Adrenal gland (tissue), 12 donors: Measurements from ENCODE around the gene TRIM24. TPM values are rescaled to one million over a fixed set of nuclear protein-coding genes. Genes with fewer than 3 reads are reported as not detected.

Source experiments
- DNase-seq, 7 donors: peaks; one replicate each; pipeline ENCODE4 v3.0.0-alpha.2; 2019 to 2020
- H3K27ac ChIP-seq, 5 donors: fragments of 200-600 bp; sonication (generic) in 4 of 5; 1 replicate in 3 of 5; 2 replicates in 2 of 5; pipeline versions ENCODE4 v1.5.1 to v1.8.0; 2016 to 2020; ENCODE audit warnings: mild to moderate bottlenecking in 1 of 5
- H3K27me3 ChIP-seq: fragments of 200-600 bp; 2 replicates; pipeline ENCODE4 v1.8.0; 2021
- H3K36me3 ChIP-seq, 2 donors: fragments of 200-600 bp; replicated peaks in 1 of 2; 1 replicate in 1 of 2; 2 replicates in 1 of 2; pipeline versions ENCODE4 v1.5.1 to v1.8.0; 2018 to 2022
- H3K4me1 ChIP-seq, 2 donors: fragments of 200-600 bp; replicated peaks in 1 of 2; 1 replicate in 1 of 2; 2 replicates in 1 of 2; pipeline versions ENCODE4 v1.5.1 to v1.8.0; 2018 to 2021
- H3K4me3 ChIP-seq, 4 donors: fragments of 200-600 bp; sonication (generic) in 3 of 4; one replicate each; pipeline ENCODE4 v1.5.1; 2016 to 2018
- H3K9me3 ChIP-seq, 3 donors: fragments of 200-600 bp; sonication (generic) in 1 of 3; replicated peaks in 1 of 3; 1 replicate in 2 of 3; 2 replicates in 1 of 3; pipeline versions ENCODE4 v1.5.1 to v1.8.0; 2016 to 2021
- POLR2A ChIP-seq, 2 donors: fragments of 450-650 bp; IDR thresholded peaks; one replicate each; pipeline ENCODE4 v1.6.1; 2017; ENCODE audit warnings: antibody characterized with exemption in 2 of 2, mild to moderate bottlenecking in 2 of 2, moderate library complexity in 1 of 2
- WGBS, 4 donors: extraction: QIAGEN DNeasy Blood & Tissue Kit in 2 of 4; methylation state at CpG; one replicate each; pipeline versions ENCODE4 v1.1.5 to v1.1.7; 2013 to 2017; 5-methylcytosine and 5-hydroxymethylcytosine counted together
- intact Hi-C, 2 donors: fragments of 100-400 bp; cut with DNase I; formaldehyde crosslinking; loops; one replicate each; pipeline versions ENCODE4 v1.14.1 to v1.15.0; 2022 to 2023
- polyA plus RNA-seq, 3 donors: library from polyadenylated mRNA; stranded (reverse); fragments of 200-250 nt in 2 of 3; fragments of 350-450 nt in 1 of 3; fragmentation: Illumina TruSeq in 1 of 3; extraction: RNeasy Lipid Tissue Mini Kit (QIAGEN cat#74804) in 1 of 3; gene quantifications; one replicate each; pipeline ENCODE4 v1.2.3, GENCODE V29; 2013 to 2014
- total RNA-seq, 9 donors: library from RNA; depleted of rRNA in 4 of 9; stranded (reverse); fragments of >200 nt in 4 of 9; fragments of 120-200 nt in 1 of 9; fragmentation: NEBNext Ultra II Directional in 1 of 9; extraction: Animal tissue kit (Norgen Biotek cat#: 25700) in 1 of 9; gene quantifications; one replicate each; pipeline versions ENCODE4 v1.1.0 to v1.2.4, GENCODE V29; 2013 to 2023
- TF ChIP-seq, protein P1 (sequence below), 6 experiments: fragments of 450-650 bp in 4 of 6; fragments of 200-600 bp in 2 of 6; sonication (generic) in 1 of 6; IDR thresholded peaks; 1 replicate in 5 of 6; 2 replicates in 1 of 6; pipeline versions ENCODE4 v1.5.1 to v1.8.0; 2016 to 2021; ENCODE audit warnings: antibody characterized with exemption in 6 of 6, mild to moderate bottlenecking in 2 of 6, moderate library complexity in 1 of 6
- donor health status: healthy with polysubstance abuse.
- donor health status: Bipolar disorder and iron deficiency.
- donor health status: DM: yes; HTN: yes; CAD: no.
- donor health status: DM: no; HTN: no; CAD: no.
- donor health status: DM: no; HTN: no; CAD: no.
- donor health status: DM: yes; HTN: yes; CAD: no.

Gene TRIM24
- total and polyA plus RNA-seq, 12 donors: 22.7 to 103 (median 59.4) TPM

GRCh38 chr7:138512885-138513284, 52.8 kb downstream of the TRIM24 start:
- TF ChIP-seq, protein P1, sequence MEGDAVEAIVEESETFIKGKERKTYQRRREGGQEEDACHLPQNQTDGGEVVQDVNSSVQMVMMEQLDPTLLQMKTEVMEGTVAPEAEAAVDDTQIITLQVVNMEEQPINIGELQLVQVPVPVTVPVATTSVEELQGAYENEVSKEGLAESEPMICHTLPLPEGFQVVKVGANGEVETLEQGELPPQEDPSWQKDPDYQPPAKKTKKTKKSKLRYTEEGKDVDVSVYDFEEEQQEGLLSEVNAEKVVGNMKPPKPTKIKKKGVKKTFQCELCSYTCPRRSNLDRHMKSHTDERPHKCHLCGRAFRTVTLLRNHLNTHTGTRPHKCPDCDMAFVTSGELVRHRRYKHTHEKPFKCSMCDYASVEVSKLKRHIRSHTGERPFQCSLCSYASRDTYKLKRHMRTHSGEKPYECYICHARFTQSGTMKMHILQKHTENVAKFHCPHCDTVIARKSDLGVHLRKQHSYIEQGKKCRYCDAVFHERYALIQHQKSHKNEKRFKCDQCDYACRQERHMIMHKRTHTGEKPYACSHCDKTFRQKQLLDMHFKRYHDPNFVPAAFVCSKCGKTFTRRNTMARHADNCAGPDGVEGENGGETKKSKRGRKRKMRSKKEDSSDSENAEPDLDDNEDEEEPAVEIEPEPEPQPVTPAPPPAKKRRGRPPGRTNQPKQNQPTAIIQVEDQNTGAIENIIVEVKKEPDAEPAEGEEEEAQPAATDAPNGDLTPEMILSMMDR (IDR thresholded peaks at IDR 0.05): no peak
- TF ChIP-seq POLR2A (IDR thresholded peaks at IDR 0.05): no peak
- Histone ChIP-seq H3K27ac (no peak overlapping the region), H3K27me3 (no peaks in the 10 kb centered on the region), H3K4me1 (peaks cover 8 to 10% of the 10 kb centered on the region in 2 donors), H3K36me3 (no peaks in the 10 kb centered on the region), H3K9me3 (no peaks in the 10 kb centered on the region), H3K4me3 (no peak overlapping the region)
- WGBS, 4 donors: 94 to 100% (median 98%) methylated on average over 1 of the region's 1 CpG
- intact Hi-C loops: no loop called here
- DNase-seq: no peak

DNA sequence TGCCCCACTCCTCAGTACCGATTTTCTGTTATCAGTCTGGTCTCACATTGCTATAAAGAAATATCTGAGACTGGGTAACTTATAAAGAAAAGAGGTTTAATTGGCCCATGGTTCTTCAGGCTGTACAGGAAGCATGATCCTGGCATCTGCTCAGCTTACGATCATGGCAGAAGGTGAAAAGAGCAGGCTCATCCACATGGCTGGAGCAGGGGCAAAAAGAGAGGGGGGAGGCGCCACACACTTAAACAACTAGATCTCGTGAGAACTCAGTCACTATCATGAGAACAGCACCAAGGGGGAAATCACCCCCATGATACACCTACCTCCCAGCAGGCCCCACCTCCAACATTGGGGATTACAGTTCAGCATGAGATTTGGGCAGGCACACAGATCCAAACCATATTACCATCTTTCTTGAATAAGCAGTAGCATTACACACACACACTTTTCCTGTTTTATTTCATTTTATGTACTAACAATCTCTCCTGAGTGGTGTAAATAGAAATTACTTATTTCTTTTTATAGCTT, 53.3 kb downstream of the TRIM24 start:
- no peak for TF ChIP-seq POLR2A (IDR thresholded peaks at IDR 0.05)
- TF ChIP-seq, protein P1 (IDR thresholded peaks at IDR 0.05): no peak
- intact Hi-C loops: no loop called here
- H3K4me3 ChIP-seq: no peak overlapping the region
- H3K27ac ChIP-seq: no peak overlapping the region
- peaks cover 6 to 8% of the 10 kb centered on the region in 2 donors for H3K4me1 ChIP-seq
- WGBS, 4 donors: 91 to 100% (median 97%) methylated on average over 4 of the region's 4 CpGs
- no peaks in the 10 kb centered on the region for H3K27me3 ChIP-seq
- no peaks in the 10 kb centered on the region for H3K36me3 ChIP-seq
- no peak for DNase-seq
- no peaks in the 10 kb centered on the region for H3K9me3 ChIP-seq

GRCh38 chr7:138514044-138514443, 54.0 kb downstream of the TRIM24 start:
- TF ChIP-seq, protein P1 (IDR thresholded peaks at IDR 0.05): no peak
- no peak for TF ChIP-seq POLR2A (IDR thresholded peaks at IDR 0.05)
- Histone ChIP-seq H3K36me3 (no peaks in the 10 kb centered on the region), H3K4me1 (peaks cover 6 to 8% of the 10 kb centered on the region in 2 donors), H3K4me3 (no peak overlapping the region), H3K27ac (peak overlapping the region in 1 of 5 donors; percentile 17), H3K9me3 (no peaks in the 10 kb centered on the region), H3K27me3 (no peaks in the 10 kb centered on the region)
- intact Hi-C loops: no loop called here
- no peak for DNase-seq
- WGBS, 4 donors: 42 to 46% (median 45%) methylated on average over 1 of the region's 1 CpG

DNA sequence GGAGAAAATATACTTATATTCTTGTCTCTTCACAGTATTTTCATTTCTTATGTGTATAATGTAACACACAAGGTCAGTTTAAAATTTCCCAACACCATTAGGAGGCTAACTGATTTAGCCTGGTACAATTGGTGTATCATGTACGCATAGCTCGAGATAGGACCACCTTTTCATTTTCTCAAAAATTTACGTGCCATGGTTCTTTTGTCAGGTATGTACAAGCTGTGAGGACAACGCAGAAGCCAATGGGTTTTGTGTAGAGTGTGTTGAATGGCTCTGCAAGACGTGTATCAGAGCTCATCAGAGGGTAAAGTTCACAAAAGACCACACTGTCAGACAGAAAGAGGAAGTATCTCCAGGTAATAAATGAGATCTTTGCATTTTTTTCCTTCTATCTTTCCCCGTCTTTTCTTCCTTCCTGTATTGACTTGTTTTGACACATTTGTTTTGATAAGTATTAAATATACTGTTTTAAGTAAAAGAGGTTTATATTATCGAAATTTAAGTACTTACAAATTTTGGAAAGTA, 55.0 kb downstream of the TRIM24 start:
- DNase-seq: no peak
- Histone ChIP-seq H3K4me3 (no peak overlapping the region), H3K27ac (peak overlapping the region in 1 of 5 donors; percentile 30), H3K36me3 (peaks cover 0 to 4% of the 10 kb centered on the region in 2 donors), H3K9me3 (no peaks in the 10 kb centered on the region), H3K4me1 (peaks cover 6 to 8% of the 10 kb centered on the region in 2 donors), H3K27me3 (no peaks in the 10 kb centered on the region)
- intact Hi-C loops: no loop called here
- TF ChIP-seq, protein P1 (IDR thresholded peaks at IDR 0.05): no peak
- WGBS, 4 donors: 82 to 84% (median 84%) methylated on average over 7 of the region's 7 CpGs
